GM12873 (cell line): ENCODE measurements around the gene SDHAF1.

Experiments
- CTCF ChIP-seq: IDR thresholded peaks from 2 replicates; pipeline ENCODE4 v1.5.1; 2012; ENCODE audit warnings: low read depth, mild to moderate bottlenecking, moderate library complexity, low read length, control low read depth; ENCODE audit not compliant: insufficient read depth; ENCODE audit errors: missing control alignments

SDHAF1 gene

GRCh38 chr19:36030264-36031148 lies 35.5 kb downstream of the SDHAF1 start:
- no peak for TF ChIP-seq CTCF

- TF ChIP-seq CTCF = no peak
Measured at GRCh38 chr19:36031308-36031707, 36.3 kb downstream of the SDHAF1 start.

GRCh38 chr19:36032251-36033104 lies 37.5 kb downstream of the SDHAF1 start, which contains the start of gene CLIP3:
CLIP3 (minus strand) TSS chr19:36032873; CDS start chr19:36032357, 516 bp downstream.
- no peak for TF ChIP-seq CTCF

GRCh38 chr19:36040495-36040894 lies 45.5 kb downstream of the SDHAF1 start:
- TF ChIP-seq CTCF = no peak

- TF ChIP-seq CTCF = no peak
Measured at GRCh38 chr19:36041831-36042230, 46.8 kb downstream of the SDHAF1 start.

- TF ChIP-seq CTCF = no peak
Measured at GRCh38 chr19:36043952-36044351, 49.0 kb downstream of the SDHAF1 start.
